ENCODE measurements around the gene KERA.
"Not testable (repeated sequence)": the region's sequence is repeated elsewhere in the genome, so short reads cannot be mapped to it uniquely, and the experiment has no call there.

KERA gene

DNA sequence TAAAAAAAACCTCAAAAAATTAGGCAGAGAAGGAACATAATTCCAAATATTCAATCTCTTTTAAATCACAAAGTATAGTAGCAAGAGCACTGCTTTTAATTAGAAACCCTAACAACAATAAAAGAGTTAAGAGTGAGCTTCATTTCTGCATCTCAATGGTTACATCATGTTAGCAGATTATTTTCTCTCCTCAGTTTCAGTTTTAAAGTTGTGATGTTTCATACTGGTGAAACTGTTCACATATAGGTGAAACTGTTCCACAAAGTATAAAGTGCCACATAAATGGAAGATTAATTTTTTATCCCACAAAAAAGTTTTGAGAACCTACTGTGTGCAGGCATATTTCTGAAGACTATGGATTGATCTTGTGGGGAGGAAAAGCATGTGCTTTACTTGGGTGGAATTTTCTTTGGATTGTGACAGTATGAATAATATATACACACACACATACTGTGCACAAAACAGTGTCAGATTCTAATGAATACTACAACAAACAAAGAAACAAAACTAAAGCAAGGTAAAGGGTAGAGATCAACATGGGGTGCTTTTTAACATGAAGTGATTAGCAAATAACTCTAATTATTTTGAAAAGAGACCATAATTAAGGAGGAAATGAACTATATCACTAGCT is 36.3 kb upstream of the KERA start:
- ChIA-PET CTCF (interaction anchor here (2.0 kb wide), 1 partner anchor 14 kb away, joined by 5 read pairs; no protein-coding TSS in a partner anchor), POLR2A (no interaction called here)
- no peak for DNase-seq (ENCODE audit: extremely low spot score)
- no peak for TF ChIP-seq CTCF (IDR thresholded peaks at IDR 0.05; ENCODE audit: control extremely low read depth, extremely low read depth, low read depth, missing control alignments)

DNA sequence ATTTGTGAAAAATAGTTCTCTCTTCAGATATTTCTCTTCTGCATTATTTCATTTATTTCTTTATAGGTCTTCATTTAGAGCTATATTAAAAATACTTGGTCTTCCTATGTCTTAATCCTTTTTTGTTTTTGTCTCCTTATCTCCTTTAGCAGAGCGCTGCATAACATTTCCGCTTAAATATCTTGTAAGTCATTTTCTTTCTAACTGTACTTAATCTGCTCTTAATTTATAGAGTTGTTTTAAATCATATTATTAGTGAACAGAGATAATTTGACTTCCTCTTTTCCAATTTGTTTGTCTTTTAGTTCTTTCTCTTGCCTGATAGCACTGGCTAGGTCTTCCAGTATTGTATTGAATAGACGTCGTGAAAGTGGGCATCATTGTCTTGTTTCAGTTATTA is 35.5 kb upstream of the KERA start:
- DNase-seq (ENCODE audit: extremely low spot score): no peak
- no peak for TF ChIP-seq CTCF (IDR thresholded peaks at IDR 0.05; ENCODE audit: control extremely low read depth, extremely low read depth, low read depth, missing control alignments)
- ChIA-PET POLR2A (no interaction called here), CTCF (interaction anchor here (2.0 kb wide), 1 partner anchor 15 kb away, joined by 5 read pairs; no protein-coding TSS in a partner anchor)

DNA sequence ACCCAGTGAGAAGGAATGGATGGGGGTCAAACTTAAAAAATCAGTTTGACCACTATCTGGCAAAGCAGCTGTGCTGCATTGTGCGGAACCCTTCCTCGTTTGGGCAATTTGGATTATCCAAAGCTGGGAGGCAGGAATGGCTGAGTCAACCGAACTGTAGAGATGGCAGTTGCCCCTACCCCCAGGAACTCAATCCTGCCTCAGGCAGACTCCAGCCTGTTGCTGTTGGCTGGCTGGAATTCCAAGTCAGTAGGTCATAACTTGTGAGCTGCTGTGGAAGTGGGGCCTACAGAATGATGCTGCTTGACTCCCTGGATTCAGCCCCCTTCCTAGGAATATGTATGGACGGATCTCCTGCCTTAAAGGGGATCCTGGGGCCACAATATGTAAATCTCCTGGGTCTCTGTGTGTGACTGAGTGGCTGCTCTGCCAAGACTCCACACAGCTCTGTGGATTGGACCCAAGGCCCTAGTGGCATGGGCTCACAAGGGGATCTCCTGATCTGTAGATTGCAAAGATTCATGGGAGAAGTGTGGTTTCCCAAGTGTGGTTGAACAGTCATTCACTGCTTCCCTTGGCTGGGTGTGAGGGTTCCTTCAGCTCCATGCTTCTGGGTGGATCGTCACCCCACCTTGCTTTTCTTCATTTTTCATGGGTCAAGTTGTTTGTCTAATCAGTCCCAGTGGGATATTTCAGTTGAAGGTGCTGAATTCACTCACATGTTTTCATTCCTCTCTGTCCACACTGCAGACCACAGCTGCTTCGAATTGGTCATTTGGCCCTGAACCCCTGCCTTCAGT is 34.3 kb upstream of the KERA start:
- POLR2A ChIA-PET: no interaction called here
- CTCF ChIA-PET: interaction anchor here (0.8 to 1.6 kb wide), 2 partner anchors 17 to 19 kb away, joined by 3 to 8 read pairs; partner anchors contain the start of gene LUM
- DNase-seq (ENCODE audit: extremely low spot score): no peak
- TF ChIP-seq CTCF (IDR thresholded peaks at IDR 0.05; ENCODE audit: control extremely low read depth, extremely low read depth, low read depth, missing control alignments): no peak

DNA sequence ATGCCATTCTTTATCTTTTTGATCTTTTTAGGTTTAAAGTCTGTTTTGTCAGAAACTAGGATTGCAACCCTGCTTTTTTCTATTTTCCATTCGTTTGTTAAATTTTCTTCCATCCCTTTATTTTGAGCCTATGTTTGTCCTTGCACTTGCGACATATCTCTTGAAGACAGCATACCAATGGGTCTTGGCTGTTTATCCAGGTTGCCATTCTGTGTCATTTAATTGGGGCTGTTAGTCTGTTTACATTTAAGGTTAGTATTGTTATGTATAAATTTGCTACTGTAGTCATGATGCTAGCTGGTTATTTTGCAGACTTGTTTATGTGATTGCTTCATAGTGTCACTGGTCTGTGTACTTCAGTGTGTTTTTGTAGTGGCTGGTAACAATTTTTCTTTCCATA is 32.1 kb upstream of the KERA start:
- DNase-seq (ENCODE audit: extremely low spot score): not testable (repeated sequence)
- POLR2A ChIA-PET: interaction anchor here (0.6 kb wide), 1 partner anchor 18 kb away, joined by 12 read pairs; no protein-coding TSS in a partner anchor
- CTCF ChIA-PET: interaction anchor here (1.2 kb wide), 1 partner anchor 20 kb away, joined by 3 read pairs; no protein-coding TSS in a partner anchor

DNA sequence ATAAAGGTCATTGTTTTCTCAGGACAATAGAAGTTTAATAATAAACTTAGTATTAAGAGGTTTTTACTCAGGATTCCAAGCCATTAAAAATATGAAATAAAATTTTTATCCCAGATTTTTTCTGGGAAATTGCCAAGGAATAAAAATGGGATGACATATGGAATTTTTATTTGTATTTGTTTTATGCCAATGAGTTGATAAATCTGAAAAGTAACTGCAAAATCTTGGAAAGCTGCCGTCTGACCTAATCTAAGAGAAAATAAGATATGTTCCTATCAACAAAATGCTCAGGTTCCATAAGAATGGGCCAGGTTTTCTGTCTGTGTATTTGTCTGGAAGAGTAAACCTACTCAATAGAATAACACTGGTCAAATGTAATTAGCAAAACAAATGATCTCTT is 22.2 kb upstream of the KERA start:
- CTCF ChIA-PET: no interaction called here
- POLR2A ChIA-PET: no interaction called here
- no peak for DNase-seq (ENCODE audit: extremely low spot score)
- no peak for TF ChIP-seq CTCF (IDR thresholded peaks at IDR 0.05; ENCODE audit: control extremely low read depth, extremely low read depth, low read depth, missing control alignments)

DNA sequence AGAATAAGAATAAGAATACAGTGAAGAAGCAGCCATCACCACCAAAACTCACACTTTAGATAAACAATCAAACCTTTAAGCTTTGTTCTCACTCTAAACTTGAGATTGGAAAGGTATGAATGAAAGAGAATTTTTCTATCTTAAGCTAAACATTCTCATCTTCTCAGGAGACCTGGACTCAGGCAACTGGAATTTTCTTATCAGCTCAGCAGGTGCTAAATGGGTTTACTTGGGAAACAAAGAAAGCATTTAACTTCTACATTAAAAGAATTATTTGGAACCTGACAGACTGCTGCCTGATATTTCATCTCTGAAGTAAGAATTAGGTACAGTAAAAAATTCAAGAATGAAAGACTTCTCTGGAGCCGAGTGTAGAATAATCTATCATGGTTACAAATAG is 20.7 kb upstream of the KERA start:
- no peak for TF ChIP-seq CTCF (IDR thresholded peaks at IDR 0.05; ENCODE audit: control extremely low read depth, extremely low read depth, low read depth, missing control alignments)
- POLR2A ChIA-PET: no interaction called here
- DNase-seq (ENCODE audit: extremely low spot score): no peak
- CTCF ChIA-PET: interaction anchor here (1.2 to 2.1 kb wide), 3 partner anchors 11 to 304 kb away, joined by 3 to 7 read pairs (median 3); no protein-coding TSS in a partner anchor
